HFF-Myc (cell line): Measurements from ENCODE around the gene PRODH.
"Not testable (repeated sequence)": the region's sequence is repeated elsewhere in the genome, so short reads cannot be mapped to it uniquely, and the experiment has no call there.

Source experiments
- DNase-seq: peaks from one replicate; pipeline ENCODE4 v3.0.0-alpha.2; 2011; ENCODE audit warnings: low read depth; ENCODE audit errors: extremely low read depth
- H3K4me3 ChIP-seq: replicated peaks from 2 replicates; pipeline ENCODE4 v1.5.1; 2011; ENCODE audit warnings: low read depth, mild to moderate bottlenecking, control low read depth, low read length
- CTCF ChIP-seq: IDR thresholded peaks from 2 replicates; pipeline ENCODE4 v1.5.1; 2012; ENCODE audit warnings: mild to moderate bottlenecking, low read depth, low read length, control low read depth; ENCODE audit errors: missing control alignments

Gene PRODH

GRCh38 chr22:18912264-18912946 is 23.7 kb downstream of the PRODH start:
- not testable (repeated sequence) for H3K4me3 ChIP-seq, DNase-seq

- DNase-seq, H3K4me3 ChIP-seq: not testable (repeated sequence)
Measured at GRCh38 chr22:18911535-18911934, 24.6 kb downstream of the PRODH start.

- TF ChIP-seq CTCF = no peak
- DNase-seq = no peak
- H3K4me3 ChIP-seq = no peak overlapping the region
Measured at GRCh38 chr22:18909556-18909955, 26.5 kb downstream of the PRODH start.

GRCh38 chr22:18906896-18907295 is 29.2 kb downstream of the PRODH start:
- TF ChIP-seq CTCF = no peak
- DNase-seq = no peak
- no peak overlapping the region for H3K4me3 ChIP-seq

GRCh38 chr22:18906410-18906745 is 29.7 kb downstream of the PRODH start:
- H3K4me3 ChIP-seq, DNase-seq: not testable (repeated sequence)

- no peak within 1 kb of the TSS for H3K4me3 ChIP-seq
- TF ChIP-seq CTCF = no peak
- DNase-seq = no peak
Measured at GRCh38 chr22:18905540-18906409, 30.3 kb downstream of the PRODH start, which contains the start of gene DGCR6. Gene DGCR6 (plus strand): TSS chr22:18906320. CDS start chr22:18906375, 55 bp downstream.

- not testable (repeated sequence) for DNase-seq, H3K4me3 ChIP-seq
Measured at GRCh38 chr22:18896037-18896657, 39.9 kb downstream of the PRODH start.

GRCh38 chr22:18893775-18894174 is 42.3 kb downstream of the PRODH start:
- H3K4me3 ChIP-seq = not testable (repeated sequence)

GRCh38 chr22:18890510-18891192 is 45.4 kb downstream of the PRODH start:
- not testable (repeated sequence) for H3K4me3 ChIP-seq, DNase-seq

More at GRCh38 chr22:18893775-18894174, 42.3 kb downstream of the PRODH start:
- not testable (repeated sequence) for DNase-seq
